CD4-positive, alpha-beta T cell treated with Interleukin-15 for 1 hour (primary cell): ENCODE results near the gene NOS3.

Experiments used
- DNase-seq: peaks from one replicate; pipeline ENCODE4 v3.0.0-alpha.2; 2020

NOS3 gene

GRCh38 chr7:150990416-150991186 is at the start of gene NOS3:
Gene NOS3, plus strand, starts transcription at chr7:150991017. Its CDS starts 2,787 bp downstream, at chr7:150993804.
- no peak for DNase-seq

GRCh38 chr7:150941351-150942000 is 49.3 kb upstream of the NOS3 start:
- DNase-seq, result no peak

- peak; percentile 34 for DNase-seq
Observed at GRCh38 chr7:150942001-150942590, 48.7 kb upstream of the NOS3 start.

GRCh38 chr7:150942591-150943452 is 48.0 kb upstream of the NOS3 start:
- DNase-seq, result no peak

- DNase-seq, result no peak
Observed at GRCh38 chr7:150943453-150943814, 47.4 kb upstream of the NOS3 start.

- no peak for DNase-seq
Observed at GRCh38 chr7:150944066-150945042, 46.5 kb upstream of the NOS3 start.

GRCh38 chr7:150945171-150945852 is 45.5 kb upstream of the NOS3 start:
- DNase-seq, result no peak

- no peak for DNase-seq
Observed at GRCh38 chr7:150945853-150946420, 44.9 kb upstream of the NOS3 start.

- no peak for DNase-seq
Observed at GRCh38 chr7:150946421-150947240, 44.2 kb upstream of the NOS3 start.

GRCh38 chr7:150947241-150947745 is 43.5 kb upstream of the NOS3 start:
- DNase-seq, result no peak

GRCh38 chr7:150947761-150948651 is 42.8 kb upstream of the NOS3 start:
- DNase-seq, result no peak

GRCh38 chr7:150948791-150949251 is 42.0 kb upstream of the NOS3 start:
- no peak for DNase-seq

GRCh38 chr7:150949564-150949963 is 41.3 kb upstream of the NOS3 start:
- no peak for DNase-seq

GRCh38 chr7:150949971-150950491 is 40.8 kb upstream of the NOS3 start:
- DNase-seq, result peak; percentile 14

- DNase-seq, result peak; percentile 10
Observed at GRCh38 chr7:150950496-150951180, 40.2 kb upstream of the NOS3 start.

GRCh38 chr7:150951181-150951520 is 39.7 kb upstream of the NOS3 start:
- DNase-seq, result peak; percentile 13

GRCh38 chr7:150951521-150951920 is 39.3 kb upstream of the NOS3 start:
- peak; percentile 10 for DNase-seq
